Stimulated activated CD4-positive, alpha-beta T cell treated with anti-CD3 and anti-CD28 coated beads, Interleukin-12 subunit alpha, Interleukin-12 subunit beta, amount 100 ng/mL, for 4 hours (primary cell): ENCODE data around the gene CST1.
"Not testable (repeated sequence)": the region's sequence is repeated elsewhere in the genome, so short reads cannot be mapped to it uniquely, and the experiment has no call there.

Source experiments
- DNase-seq: peaks from one replicate; pipeline ENCODE4 v3.0.0-alpha.2; 2020

Gene CST1, protein sequence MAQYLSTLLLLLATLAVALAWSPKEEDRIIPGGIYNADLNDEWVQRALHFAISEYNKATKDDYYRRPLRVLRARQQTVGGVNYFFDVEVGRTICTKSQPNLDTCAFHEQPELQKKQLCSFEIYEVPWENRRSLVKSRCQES

GRCh38 chr20:23750786-23751185 lies at the start of gene CST1:
CST1 (minus strand) TSS chr20:23750935; CDS start chr20:23750866, 69 bp downstream.
- DNase-seq: not testable (repeated sequence)

GRCh38 chr20:23799216-23799847 lies 48.6 kb upstream of the CST1 start:
- DNase-seq: peak; percentile 3

DNA sequence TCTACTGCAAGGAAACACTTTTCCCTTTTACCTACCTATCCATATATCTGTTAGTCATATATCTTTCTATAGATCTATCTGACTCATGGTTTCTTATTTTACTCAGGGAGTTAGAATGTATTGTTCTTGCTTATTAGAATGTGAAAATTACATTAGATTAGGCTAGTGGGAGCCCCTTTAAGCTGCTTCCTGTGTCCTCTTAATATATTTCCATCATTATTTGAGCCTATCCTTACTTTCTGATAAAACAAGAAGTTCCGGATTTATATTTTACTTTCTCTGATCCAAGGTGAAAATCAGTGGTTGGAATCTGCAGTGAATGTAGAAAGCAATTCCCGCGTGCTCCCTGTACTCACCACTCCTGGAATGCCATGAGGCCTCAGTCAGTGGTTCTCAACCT lies 44.8 kb upstream of the CST1 start:
- no peak for DNase-seq

DNA sequence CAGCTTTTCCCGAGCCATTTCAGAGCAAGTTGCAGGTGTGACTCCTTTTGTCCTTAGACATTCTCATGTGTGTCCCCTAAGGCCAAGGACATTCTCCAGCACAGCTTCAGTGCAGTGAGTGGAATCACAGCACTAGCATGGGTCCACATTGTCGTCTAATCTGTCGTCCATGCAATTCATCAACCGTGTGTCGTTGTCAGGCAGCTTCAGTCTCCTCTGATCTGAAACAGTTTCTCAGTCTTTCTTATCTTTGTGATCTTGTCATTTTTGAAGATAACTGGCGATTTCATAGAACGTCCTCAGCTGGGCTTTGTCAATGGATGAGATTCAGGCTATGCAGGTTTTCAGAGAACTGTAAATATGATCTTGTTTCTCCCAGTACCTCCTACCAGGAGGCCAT lies 44.1 kb upstream of the CST1 start:
- no peak for DNase-seq

- DNase-seq: no peak
These were observed 43.3 kb upstream of the CST1 start for GRCh38 chr20:23794065-23794464.

DNA sequence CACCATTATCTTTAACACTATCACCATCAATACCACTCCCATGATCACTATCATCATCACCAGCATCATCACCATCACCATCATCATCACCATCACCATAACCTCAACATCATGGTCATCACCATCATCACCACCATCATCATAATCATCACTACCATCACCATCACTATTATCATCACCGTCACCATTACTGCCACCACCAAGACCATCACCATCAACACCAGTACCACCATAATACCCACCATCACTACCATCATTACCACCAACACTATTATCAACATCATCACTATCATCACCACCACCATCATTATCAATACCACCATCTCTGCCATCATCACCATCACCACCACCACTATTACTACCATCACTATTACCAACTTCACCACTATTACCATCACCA lies 32.7 kb upstream of the CST1 start:
- no peak for DNase-seq

- no peak for DNase-seq
These were observed 31.7 kb upstream of the CST1 start for GRCh38 chr20:23782366-23782983.

GRCh38 chr20:23778676-23779075 lies 27.9 kb upstream of the CST1 start:
- not testable (repeated sequence) for DNase-seq

GRCh38 chr20:23777380-23777779 lies 26.6 kb upstream of the CST1 start:
- not testable (repeated sequence) for DNase-seq

- no peak for DNase-seq
These were observed 25.5 kb upstream of the CST1 start for GRCh38 chr20:23776067-23776771.

GRCh38 chr20:23774081-23774480 lies 23.3 kb upstream of the CST1 start:
- DNase-seq: no peak

DNA sequence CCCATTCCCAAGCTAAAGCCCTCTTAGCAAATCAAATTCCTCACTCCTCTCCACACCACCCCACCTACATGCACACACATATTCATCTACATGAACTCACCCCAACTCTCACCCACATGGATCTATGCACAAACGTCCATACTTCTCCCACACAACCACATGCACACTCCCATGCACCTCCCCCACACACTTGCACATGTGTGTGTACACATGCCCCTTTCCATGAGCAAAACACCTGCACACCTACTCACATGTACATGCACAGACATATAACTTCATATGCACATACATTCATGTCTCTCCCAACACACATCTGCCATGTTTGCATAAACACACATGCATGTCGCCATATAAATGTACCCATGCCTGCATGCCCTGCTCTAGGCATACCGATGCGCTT lies 22.8 kb upstream of the CST1 start:
- DNase-seq: no peak

DNA sequence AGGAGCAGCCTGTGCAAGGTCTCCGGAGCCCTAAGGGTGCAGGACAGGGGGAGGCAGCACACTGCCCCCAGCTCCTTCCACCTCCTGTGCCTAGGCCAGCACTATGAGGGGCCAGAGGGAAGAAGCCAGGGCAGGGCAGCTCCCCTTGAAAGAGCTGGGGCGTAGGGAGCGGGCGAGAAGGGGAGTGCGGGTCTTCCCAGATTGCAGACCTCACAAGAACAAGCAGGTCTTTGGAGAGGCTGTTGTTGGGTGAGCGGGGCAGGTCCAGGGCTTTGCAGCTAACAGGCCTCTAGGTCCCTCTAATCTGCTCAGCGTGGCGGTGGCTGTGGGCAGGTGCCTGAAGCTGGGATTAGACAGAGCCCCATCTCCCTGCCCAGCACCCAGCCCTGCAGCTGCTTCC lies 22.4 kb upstream of the CST1 start:
- no peak for DNase-seq

DNA sequence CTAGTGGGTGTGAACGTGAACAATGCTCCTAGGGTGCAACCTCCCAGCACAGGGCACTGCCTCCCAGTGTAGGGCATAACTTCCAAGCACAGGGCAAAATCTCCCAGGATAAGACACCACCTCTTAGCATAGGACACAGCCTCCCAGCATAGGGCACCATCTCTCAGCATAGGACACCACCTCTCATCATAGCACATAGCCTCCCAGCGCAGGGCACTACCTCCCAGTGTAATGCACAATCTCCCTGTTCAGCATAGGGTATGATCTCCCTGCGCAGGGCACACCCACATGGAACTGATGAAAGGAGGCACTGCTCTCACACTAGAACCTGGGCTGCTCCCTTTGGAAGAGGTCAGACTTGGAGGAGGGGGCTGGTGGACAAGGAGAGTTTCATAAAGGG lies 21.3 kb upstream of the CST1 start:
- DNase-seq: no peak

GRCh38 chr20:23770384-23770783 lies 19.6 kb upstream of the CST1 start:
- DNase-seq: no peak

DNA sequence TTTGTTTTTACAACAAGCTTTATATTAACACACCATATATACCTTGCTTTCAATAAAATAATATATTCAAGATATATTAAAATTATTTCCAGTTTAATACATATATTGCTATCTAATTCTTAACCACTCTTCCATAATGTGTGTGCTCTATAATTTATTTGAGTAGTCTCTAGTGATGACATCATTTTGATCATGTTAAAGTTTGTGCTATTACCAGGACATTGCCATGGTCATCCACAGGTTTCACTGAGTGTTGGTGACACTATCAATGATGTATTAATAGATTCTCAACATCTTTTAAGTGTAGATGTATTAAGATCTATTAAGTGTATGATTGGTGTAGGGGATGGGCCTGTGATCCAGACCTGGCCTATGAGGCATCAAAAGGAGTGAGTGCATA lies 17.8 kb upstream of the CST1 start:
- not testable (repeated sequence) for DNase-seq

- DNase-seq: no peak
These were observed 15.8 kb upstream of the CST1 start for GRCh38 chr20:23766531-23766930.

- no peak for DNase-seq
These were observed 14.8 kb upstream of the CST1 start for GRCh38 chr20:23765578-23765977.

DNA sequence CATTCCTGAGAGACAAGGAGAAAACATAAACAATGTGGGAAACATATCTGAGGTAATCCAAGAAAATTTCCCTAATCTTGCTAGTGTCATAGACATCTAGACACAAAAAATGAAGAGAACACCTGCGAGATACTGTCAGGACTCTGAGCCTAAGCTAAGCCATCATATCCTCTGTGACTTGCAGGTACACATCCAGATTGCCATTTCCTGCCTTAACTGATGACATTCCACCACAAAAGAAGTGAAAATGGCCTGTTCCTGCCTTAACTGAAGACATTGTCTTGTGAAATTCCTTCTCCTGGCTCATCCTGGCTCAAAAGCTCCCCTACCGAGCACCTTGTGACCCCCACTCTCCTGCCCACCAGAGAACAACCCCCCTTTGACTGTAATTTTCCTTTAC lies 13.9 kb upstream of the CST1 start:
- DNase-seq: not testable (repeated sequence)

GRCh38 chr20:23763345-23763744 lies 12.6 kb upstream of the CST1 start:
- no peak for DNase-seq

- DNase-seq: no peak
These were observed 8.7 kb upstream of the CST1 start for GRCh38 chr20:23759306-23759940.

DNA sequence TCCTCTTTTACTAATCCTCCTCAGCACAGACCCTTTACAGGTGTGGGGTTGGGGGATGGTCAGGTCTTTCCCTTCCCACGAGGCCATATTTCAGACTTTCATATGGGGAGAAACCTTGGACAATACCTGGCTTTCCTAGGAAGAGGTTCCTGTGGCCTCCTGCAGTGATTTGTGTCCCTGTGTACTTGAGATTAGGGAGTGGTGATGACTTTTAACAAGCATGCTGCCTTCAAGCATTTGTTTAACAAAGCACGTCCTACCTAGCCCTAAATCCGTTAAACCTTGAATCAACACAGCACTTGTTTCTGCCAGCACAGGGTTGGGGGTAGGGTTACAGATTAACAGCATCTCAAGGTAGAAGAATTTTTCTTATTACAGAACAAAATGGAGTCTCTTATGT lies 6.1 kb upstream of the CST1 start:
- not testable (repeated sequence) for DNase-seq

DNA sequence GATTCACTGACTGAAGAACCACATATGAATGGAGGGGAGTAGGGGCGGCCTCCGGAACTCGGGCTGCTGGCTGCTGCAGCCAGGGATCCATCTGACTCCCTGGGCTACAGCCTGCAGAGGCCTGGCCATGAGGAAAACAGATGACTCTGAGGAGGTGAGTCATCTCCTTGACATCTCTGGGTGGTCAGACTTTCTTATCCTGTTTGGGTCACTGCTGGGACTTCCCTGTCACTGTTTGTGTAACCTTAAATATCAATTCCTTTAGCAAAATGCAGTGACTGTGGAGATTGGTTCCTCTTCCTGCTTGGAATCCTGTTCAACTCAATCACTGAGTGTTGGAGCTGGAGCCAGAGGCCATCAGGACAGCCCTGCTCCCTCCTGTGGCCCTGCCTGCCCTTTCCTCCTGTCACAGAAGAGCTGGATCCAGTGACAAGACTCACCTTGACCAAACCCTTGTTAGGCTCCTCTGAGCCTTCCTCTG lies 4.4 kb upstream of the CST1 start:
- DNase-seq: not testable (repeated sequence)
